HG03175 (cell line): ENCODE measurements around the gene PAWR.
"Not testable (repeated sequence)": the region's sequence is repeated elsewhere in the genome, so short reads cannot be mapped to it uniquely, and the experiment has no call there.

Experiments used
- ATAC-seq: cut with Tn5 transposase; IDR thresholded peaks from one replicate; pipeline ENCODE4 v1.9.1; 2021; ENCODE audit warnings: mild to moderate bottlenecking, moderate library complexity; ENCODE audit not compliant: unreplicated experiment

The PAWR gene

DNA sequence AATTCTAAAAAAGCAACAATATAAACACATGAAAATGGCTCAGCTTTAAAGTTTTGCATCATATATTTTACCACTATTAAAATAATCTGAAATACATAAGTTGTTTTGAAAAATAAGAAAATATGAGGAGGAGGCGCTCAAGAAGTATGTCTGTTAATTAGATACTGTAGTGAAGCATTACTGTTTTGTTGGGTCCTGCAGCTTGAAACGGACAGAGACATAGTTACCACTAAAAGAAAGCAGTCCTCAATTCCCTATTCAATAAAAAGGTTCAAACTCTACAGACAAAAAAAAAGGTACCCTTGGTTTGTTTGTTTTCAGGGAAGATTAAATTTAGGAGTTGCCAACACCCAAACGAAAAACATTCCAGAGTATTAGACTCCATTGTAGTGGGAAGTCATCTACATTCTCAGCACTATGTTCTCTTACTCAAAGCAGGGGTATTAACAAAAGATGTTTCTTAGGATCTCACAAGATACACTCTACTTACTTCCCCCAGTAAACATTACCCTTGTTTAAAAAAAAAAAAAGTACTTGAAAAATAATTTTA, 3.0 kb downstream of the PAWR start:
- ATAC-seq, result no peak

DNA sequence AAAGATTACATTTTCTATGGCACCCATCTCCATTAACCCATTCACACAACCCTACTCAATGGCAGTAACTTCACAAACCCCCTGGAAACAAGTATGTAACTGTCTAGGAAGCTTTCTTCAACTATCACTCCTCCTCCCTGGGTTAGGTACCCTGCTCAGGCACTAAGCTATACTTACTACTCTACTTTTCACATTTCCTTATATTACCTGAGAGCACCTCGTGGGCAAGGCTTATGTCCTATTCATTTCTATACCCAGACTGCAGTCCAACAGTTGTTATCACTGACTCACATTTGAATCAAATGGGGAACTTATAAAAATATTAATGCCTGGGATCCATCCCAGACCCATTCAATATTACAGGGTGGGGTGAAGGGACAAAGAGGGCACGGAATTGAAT, 4.6 kb downstream of the PAWR start:
- ATAC-seq, result no peak

DNA sequence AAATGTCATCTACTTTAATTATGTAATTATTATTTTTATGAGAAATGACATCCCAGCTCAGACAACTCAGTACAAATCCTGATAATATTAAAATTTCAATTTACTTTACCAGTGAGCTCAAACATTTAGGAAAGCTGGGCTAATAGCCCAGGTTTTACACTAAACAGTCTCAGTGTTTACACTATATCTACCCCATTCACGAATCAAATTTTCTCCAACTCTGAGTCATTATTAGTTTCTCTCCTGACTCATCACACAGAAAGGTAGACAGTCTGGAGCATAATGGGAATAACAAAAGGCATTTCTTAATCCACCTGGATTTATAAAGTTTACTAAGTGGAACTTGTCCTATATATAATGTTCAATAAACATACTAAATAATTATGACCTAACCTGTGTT, 5.7 kb downstream of the PAWR start:
- ATAC-seq, result no peak

DNA sequence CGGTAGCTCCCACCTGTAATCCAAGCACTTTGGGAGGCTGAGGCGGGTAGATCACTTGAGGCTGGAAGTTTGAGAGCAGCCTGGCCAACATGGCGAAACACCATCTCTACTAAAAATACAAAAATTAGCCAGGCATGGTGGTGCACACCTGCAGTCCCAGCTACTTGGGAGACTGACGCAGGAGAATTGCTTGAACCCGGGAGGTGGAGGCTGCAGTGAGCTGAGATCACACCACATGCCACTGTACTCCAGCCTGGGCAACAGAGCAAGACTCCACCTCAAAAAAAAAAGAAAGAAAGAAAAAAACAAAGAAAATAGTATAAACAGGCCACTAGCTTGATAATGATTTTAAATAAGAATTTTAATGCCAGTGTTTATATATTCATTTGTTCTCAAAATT, 6.4 kb downstream of the PAWR start:
- not testable (repeated sequence) for ATAC-seq

DNA sequence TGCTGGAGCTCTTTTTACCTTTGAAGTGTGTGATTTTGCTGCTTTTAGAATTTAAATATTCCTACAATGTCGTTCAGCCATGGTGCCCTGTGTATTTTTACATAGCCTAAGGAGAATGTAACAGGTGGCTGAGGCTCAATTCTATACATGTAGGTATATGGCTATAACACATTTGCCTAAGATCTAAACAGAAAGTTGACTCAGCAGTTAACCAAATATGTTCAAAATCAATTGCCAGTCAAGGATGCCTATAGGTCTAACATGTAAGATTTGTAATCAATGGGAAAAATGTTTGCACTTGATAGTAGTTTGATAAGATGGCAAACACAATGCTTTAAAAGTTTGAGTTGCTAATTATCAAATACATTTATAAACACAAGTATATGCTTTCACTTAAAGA, 8.2 kb downstream of the PAWR start:
- ATAC-seq, result no peak

DNA sequence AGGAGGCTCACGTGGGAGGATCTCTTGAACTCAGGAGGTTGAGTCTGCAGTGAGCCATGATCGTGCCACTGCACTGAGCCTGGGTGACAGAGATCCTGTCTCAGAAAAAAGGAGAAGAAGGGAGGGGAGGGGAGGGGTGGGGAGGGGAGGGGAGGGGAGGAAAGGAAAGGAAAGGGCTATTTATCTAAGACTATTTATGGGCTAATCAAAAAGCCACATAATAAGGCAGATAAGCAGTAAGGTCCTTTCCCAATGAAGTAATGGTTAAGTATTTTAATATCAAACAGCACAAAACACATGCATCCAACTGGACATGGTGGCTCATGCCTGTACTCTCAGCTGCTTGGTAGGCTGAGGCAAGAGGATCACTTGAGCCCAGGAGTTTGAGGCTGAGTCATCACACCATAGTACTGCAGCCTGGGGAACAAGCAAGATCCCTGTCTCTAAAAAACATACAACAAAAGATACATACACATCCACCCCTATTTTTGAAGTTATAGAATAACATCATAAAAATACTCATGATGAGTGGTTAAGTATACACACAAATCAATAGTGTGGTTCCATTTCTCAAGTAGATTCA, 9.7 kb downstream of the PAWR start:
- ATAC-seq, result no peak

DNA sequence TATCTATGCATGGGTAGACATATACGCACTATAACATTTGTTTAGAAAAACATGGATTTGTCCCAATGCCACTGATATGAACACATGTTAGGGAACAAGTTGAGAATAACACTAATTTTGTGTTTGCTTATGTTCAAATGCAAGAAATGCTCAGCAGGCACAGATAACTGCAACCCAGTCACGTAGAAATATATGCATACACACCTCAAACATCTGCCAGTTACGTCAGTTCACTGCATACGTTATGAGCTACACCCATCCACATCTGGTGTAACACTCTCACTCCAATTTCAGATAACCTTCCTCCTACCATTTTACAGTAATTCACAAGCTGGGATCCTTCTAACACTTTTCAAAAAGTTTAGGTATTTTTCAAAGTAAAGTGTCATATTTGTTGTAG, 10.7 kb downstream of the PAWR start:
- ATAC-seq, result no peak

DNA sequence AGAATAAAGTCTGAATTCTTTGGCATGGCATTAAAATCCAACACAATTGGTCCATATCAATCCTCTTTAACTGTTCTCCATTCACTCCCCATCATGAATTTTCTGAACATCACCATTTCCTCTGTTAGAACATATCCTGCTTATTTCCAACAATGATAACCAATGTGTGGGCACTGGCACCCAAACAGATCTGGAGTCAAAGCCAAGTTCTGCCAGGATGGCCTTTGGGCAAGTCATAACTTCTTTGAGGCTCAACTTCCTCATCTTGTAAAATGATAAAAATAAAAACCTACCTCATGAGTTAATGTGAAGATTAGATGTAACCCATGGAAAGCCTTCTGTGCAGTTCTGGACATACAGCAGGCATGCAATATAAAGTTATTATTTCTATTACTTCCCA, 12.5 kb downstream of the PAWR start:
- no peak for ATAC-seq

DNA sequence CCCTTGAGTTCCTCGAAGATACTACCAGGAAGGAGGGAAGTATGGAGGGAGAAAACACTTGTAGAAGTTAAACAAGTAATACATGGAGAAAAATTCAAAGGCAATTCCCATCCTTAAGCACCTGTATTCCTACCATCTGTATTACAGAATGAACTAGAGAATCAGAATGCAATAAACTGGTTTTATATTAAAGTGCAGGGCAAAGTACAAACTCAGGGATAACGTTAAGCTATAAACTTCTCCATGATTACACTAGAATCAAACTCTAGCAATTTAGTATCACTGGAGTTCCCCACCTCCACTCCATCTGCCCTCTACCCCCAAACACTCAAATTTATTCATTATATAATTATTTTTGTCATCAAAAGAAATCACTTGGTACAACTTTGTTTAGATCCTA, 13.1 kb downstream of the PAWR start:
- no peak for ATAC-seq

DNA sequence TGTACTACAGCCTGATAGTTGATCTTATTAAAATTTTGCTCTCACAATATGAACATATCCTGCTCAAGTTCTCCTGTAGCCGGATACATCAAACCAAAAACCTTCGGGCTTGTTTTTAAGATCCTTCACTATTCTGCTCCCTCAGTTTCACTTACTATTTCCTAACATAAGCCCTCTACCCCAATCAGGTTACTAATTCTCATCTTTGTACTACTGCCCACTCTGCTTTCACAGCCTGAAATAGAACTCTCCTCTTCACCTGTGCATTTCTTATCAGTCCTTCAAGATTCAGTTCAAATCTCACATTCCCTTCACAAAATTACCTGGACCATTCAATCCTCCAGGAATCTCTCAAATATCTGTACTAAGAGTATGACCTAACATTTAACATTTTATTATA, 14.2 kb downstream of the PAWR start:
- no peak for ATAC-seq

DNA sequence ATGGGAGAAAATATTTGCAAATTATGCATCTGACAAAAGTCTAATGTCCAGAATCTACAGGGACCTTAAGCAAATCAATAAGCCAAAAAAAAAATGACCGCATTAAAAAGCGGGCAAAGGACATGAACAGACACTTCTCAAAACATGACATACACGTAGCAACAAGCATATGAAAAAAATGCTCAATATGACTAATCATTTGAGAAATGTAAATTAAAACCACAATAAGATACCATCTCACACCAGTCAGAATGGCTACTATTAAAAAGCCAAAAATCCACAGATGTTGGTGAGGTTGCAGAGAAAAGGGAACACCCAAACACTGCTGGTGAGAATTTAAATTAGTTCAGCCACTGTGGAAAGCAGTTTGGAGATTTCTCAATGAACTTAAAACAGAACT, 16.1 kb downstream of the PAWR start:
- ATAC-seq, result peak; percentile 52

DNA sequence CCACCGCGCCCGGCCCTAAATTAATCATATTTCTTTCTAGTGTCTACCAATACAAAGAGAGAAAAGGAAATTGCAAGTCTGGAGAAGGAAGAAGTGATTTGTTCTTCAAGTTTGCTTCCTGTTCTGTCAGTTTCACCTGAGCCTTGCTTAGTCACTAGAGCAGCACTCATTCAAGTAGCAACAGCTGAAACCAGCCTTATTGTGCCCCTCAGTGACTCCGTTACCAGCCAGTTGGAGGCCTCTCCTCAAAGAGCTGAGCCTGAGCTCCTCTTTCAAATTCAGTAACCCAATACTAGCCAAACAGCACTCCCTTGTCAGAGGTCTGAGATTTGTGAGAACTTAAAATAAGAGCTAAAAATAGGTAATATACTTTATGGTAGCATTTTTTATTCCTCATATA, 17.4 kb downstream of the PAWR start:
- ATAC-seq, result no peak

DNA sequence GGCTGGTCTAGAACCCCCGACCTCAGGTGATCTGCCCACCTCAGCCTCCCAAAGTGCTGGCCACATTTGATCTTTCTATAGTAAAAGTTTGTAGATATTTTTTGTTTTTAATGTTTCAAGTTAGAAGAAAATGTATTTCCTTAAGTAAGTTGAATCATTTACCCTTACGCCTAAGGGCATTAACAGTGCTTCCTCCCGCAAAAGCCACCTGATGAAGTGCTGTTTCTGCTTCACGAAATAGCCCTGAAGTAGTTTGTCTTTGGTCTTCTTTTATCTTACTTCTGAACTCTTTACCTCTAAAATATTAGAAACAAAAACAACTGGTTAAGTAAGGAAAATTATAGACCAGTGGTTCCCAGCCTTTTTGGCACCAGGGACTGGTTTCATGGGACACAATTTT, 22.7 kb downstream of the PAWR start:
- no peak for ATAC-seq

DNA sequence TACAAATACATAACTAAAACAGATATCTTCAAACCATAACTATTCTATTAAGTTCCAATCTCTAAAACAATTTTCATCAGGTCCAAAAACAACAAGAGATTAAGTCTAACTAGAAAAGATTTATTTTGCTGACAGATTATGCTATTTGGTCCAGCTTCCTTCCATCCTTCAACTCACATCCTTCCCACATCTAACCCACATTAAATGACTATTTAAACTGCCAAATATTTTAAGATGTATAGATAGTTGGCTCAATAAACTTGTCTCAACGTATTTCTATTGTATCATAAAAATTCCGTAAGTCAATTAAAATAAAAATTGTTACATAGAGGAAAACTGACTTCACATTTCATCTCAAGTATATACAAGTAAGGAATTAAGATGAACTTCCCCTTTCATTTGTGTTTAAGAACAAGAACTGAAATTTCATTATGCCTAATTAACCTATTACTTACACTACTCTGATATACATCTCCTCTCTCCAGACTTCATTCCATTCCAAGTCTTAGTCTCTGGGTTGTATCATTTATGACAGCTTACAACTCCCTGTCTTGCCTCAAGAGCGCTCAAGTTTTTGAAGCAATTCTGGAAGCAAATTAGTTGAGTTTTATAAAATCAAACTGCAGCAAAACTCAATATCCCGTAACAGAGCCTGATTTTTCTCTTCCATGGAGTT, 25.4 kb downstream of the PAWR start:
- ATAC-seq, result no peak

DNA sequence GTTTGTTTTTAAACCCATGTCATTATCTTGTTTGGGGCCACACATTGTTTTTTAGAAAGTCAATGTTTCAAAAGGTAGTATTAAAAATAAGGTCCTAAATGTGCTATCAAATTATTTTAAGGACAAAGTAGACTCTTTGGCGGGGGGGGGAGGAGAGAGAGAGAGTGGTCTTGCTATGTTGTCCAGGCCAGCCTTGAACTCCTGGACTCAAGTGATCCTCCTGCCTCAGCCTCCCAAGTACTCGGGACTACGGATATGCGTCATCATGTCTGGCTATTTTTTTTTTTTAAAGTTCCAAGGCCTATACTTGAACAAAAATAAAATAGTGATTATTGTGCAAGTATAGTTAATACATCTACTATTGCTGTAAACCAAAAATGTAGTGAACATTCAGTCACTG, 26.2 kb downstream of the PAWR start:
- no peak for ATAC-seq

DNA sequence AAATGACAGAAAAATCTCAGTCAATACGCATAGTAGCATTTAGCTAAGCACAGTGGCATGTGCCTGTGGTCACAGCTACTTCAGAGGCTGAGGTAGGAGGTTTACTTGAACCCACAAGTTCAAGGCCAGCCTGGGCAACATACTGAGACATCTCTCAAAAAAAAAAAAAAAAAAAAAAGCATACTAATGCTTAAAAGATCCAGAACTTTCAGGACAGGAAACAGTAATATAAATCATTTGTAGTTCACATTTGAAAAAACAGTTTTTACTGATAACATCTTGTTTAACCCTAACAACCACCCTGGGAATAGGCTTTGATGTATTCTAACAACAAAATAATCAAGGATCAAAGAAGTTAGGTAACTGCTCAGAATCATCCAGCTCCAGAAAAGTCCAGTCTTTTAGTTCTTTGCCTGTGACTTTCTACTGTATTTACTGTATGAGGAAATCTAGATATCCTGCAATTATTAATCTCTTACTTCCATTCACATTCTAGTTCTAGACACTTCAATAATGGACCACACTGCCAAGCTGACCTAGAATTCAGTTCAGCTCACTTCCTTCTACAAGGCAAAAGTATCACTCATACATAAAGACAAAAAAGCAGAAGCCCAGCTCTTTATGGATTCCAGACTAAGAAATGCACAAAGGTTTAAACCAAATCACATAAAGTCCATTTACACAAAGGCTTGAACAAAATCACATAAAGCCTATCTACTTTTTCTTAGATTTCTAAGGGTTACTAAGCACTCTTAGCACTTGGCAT, 28.5 kb downstream of the PAWR start:
- ATAC-seq, result no peak

DNA sequence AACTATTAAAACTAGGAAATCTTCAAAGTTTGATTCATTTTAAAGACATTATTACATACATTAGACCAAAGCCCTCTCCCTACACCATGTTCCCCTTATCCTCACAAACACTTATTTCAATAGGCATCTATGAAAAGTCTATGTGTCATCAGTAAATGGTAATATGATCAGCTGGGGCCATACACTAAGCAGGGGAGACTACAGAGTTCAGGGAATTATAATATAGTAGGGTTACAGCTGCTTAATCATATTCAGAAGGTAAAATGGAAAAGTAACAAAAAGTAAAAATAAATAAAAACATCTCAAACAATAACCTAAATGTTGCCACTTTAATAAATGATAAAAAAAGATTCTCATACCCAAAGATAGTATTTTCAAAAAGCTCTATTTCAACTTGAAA, 29.1 kb downstream of the PAWR start:
- no peak for ATAC-seq

DNA sequence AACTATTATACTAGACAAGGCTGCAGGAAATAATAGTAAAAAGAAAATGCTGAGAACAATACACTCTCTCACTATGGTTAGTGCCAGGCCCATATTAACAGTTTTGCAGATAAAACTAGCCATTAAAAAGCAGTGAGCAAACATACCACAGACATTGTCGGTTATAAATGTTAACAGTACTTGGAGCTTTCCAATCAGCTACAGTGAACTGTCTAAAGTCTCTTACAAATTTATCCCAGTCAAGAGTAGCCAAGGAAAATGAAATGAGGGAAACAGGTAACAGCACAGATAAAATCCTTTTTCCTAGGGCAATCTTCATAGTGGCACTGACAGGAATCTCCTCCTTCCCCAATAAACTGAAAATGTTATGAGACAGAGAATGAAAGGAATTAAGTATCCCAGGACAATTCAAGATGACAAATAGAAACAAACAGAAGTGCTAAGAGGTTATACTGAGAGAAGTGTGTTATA, 30.8 kb downstream of the PAWR start:
- no peak for ATAC-seq

DNA sequence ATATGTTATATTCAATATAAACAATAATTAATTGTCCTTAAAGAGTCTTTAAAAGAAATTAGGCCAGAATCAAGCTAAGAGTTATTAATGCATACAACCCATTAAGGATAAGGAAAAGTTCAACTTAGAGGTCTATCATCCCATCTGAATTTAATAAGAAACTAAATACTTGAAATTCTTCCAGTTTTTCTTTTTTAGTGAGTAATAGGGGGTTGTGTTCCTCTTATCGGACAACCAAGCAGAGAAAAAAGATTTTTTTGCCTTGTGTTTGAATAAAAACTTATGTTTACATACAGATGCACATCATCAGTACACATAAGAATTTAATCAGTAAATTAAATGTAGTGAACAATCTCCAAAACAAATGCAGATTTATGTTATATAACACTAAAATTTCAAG, 32.5 kb downstream of the PAWR start:
- ATAC-seq, result no peak

DNA sequence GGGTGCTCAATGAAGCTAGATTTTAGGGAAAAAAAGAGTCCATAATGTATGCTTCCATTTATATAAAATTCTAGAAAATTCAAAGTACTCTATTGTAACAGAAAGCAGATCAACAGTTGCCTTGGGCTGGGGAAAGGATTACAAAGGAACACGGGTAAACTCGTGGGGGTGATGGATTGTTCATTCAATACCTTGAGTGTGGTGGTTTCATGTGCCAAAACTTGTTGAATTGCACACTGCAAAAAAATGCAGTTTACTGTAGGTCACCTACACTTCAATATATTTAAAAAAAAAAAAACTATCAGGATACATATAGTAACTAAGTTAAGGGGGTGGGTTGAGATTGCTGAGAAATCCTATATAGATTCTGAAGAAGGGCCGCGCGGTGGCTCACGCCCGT, 33.6 kb downstream of the PAWR start:
- ATAC-seq, result no peak

DNA sequence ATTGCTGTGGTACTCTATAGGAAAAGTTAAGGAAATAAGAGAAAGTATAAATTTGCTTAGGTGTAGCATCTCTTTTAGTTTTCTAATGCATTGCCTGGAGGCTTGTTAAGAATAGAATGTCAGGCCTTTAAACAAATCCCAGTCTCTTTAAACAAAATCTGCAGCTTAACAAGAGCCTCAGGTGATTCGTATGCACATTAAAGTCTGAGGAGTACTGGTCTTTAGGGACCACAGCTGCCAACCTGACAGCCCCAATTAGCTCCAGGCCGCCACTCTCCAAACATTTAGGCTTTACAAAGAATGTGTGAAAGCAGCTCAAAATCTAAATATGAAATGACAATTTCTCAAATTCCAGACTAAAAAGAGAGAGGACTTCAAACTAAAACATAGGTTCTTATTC, 35.7 kb downstream of the PAWR start:
- no peak for ATAC-seq

DNA sequence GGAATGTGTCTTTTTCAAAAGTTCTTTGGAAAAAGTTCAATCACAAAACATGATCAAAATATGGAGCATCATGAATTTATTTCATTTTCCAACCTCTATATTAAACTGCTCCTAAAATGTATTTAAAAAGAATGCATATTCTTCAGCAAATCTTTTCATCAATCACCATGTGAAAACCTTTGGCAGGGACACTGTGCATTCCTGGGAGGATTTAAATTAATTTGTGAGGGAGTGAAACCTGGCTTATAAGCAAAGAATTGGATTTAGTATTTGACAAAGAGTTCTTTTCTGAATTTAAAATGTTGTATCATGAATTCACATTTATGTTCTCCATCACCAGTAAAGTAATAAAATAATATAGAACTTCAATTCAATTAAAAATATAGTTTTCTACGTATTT, 38.2 kb downstream of the PAWR start:
- ATAC-seq, result no peak
